ENCODE results near the gene OPRL1. TPM values are rescaled to one million over a fixed set of nuclear protein-coding genes. Genes with fewer than 3 reads are reported as not detected.
A peak's percentile ranks its signal among the peaks of the same experiment; 100 is the strongest.
"Not testable (repeated sequence)": the region's sequence is repeated elsewhere in the genome, so short reads cannot be mapped to it uniquely, and the experiment has no call there.

OPRL1 gene
- total RNA-seq, 1 donor from 2014 or later: 0.52 TPM

GRCh38 chr20:64129146-64129782 is 49.4 kb downstream of the OPRL1 start:
- Histone ChIP-seq H3K4me1 (no peaks in the 10 kb centered on the region), H3K36me3 (no peaks in the 10 kb centered on the region), H3K27me3 (ENCODE audit: low read depth) (peaks cover 51% of the 10 kb centered on the region), H3K27ac (replicated peaks) (no peak overlapping the region), H3K9me3 (replicated peaks) (no peaks in the 10 kb centered on the region), H3K4me3 (no peak overlapping the region)
- no peak for TF ChIP-seq CTCF (IDR thresholded peaks at IDR 0.05; ENCODE audit: borderline replicate concordance)
- intact Hi-C loops (cut with micrococcal nuclease): no loop called here
- no peak for DNase-seq

GRCh38 chr20:64130271-64130670 is 50.4 kb downstream of the OPRL1 start:
- Histone ChIP-seq H3K36me3 (no peaks in the 10 kb centered on the region), H3K4me1 (no peaks in the 10 kb centered on the region), H3K4me3 (no peak overlapping the region), H3K27me3 (ENCODE audit: low read depth) (peaks cover 48% of the 10 kb centered on the region), H3K27ac (replicated peaks) (no peak overlapping the region), H3K9me3 (replicated peaks) (no peaks in the 10 kb centered on the region)
- no peak for DNase-seq
- TF ChIP-seq CTCF (IDR thresholded peaks at IDR 0.05; ENCODE audit: borderline replicate concordance): no peak
- intact Hi-C loops (cut with micrococcal nuclease): no loop called here

- no peak for TF ChIP-seq CTCF (IDR thresholded peaks at IDR 0.05; ENCODE audit: borderline replicate concordance)
- no peak overlapping the region for H3K4me3 ChIP-seq
- no peak for DNase-seq
Measured at GRCh38 chr20:64130876-64131275, 51.0 kb downstream of the OPRL1 start.

GRCh38 chr20:64131406-64131805 is 51.5 kb downstream of the OPRL1 start:
- DNase-seq: no peak
- intact Hi-C loops (cut with micrococcal nuclease): no loop called here
- no peak overlapping the region for H3K4me3 ChIP-seq
- TF ChIP-seq CTCF (IDR thresholded peaks at IDR 0.05; ENCODE audit: borderline replicate concordance): no peak
- peaks cover 44% of the 10 kb centered on the region for H3K27me3 ChIP-seq (ENCODE audit: low read depth)
- no peaks in the 10 kb centered on the region for H3K4me1 ChIP-seq
- no peak overlapping the region for H3K27ac ChIP-seq (replicated peaks)
- no peaks in the 10 kb centered on the region for H3K36me3 ChIP-seq
- H3K9me3 ChIP-seq (replicated peaks): no peaks in the 10 kb centered on the region

More at GRCh38 chr20:64130876-64131275, 51.0 kb downstream of the OPRL1 start:
- Histone ChIP-seq H3K36me3 (no peaks in the 10 kb centered on the region), H3K4me1 (no peaks in the 10 kb centered on the region), H3K27ac (replicated peaks) (no peak overlapping the region), H3K27me3 (ENCODE audit: low read depth) (peaks cover 47% of the 10 kb centered on the region), H3K9me3 (replicated peaks) (no peaks in the 10 kb centered on the region)
- intact Hi-C loops (cut with micrococcal nuclease): no loop called here

- no peak overlapping the region for H3K4me3 ChIP-seq
- peak; percentile 34 for TF ChIP-seq CTCF (IDR thresholded peaks at IDR 0.05; ENCODE audit: borderline replicate concordance)
- intact Hi-C loops (cut with micrococcal nuclease): no loop called here
- H3K36me3 ChIP-seq: no peaks in the 10 kb centered on the region
- no peaks in the 10 kb centered on the region for H3K4me1 ChIP-seq
- peaks cover 37% of the 10 kb centered on the region for H3K27me3 ChIP-seq (ENCODE audit: low read depth)
- DNase-seq: no peak
- H3K27ac ChIP-seq (replicated peaks): no peak overlapping the region
- H3K9me3 ChIP-seq (replicated peaks): no peaks in the 10 kb centered on the region
Measured at GRCh38 chr20:64133951-64134407, 54.1 kb downstream of the OPRL1 start.

- H3K36me3 ChIP-seq; intact Hi-C loops (cut with micrococcal nuclease); H3K4me1 ChIP-seq; DNase-seq; H3K9me3 ChIP-seq (replicated peaks); H3K27ac ChIP-seq (replicated peaks); H3K4me3 ChIP-seq: not testable (repeated sequence)
- H3K27me3 ChIP-seq (ENCODE audit: low read depth): peaks cover 29% of the 10 kb centered on the region
Measured at GRCh38 chr20:64134744-64135143, 54.9 kb downstream of the OPRL1 start.

All from left ventricle myocardium inferior (tissue), 1 donor.